GM19099 (cell line): ENCODE data around the gene LTBP1.

Source experiments
- POLR2A ChIP-seq: IDR thresholded peaks from 3 replicates; pipeline ENCODE4 v1.6.1; 2011; ENCODE audit warnings: low read depth; ENCODE audit not compliant: insufficient read length; ENCODE audit errors: extremely low read depth

The LTBP1 gene

DNA sequence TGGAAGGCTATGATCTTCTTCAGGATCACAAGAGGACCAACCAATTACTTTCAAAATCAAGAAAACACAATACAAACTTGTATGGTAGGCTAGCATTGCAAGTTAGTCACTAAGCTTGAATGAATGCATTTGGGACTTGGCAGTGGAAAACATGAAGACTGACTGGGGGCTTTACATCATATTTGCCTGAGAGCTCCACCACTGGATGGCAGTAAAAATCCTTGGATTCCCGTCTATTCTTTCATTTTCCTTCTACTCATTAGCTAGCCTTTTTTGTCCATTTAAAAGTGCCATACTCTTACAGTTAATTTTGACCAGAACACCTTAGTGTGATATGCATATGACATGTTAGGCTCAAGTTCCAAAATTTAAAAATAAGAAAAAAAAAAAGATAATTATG lies 466.2 kb downstream of the LTBP1 start:
- TF ChIP-seq POLR2A, result no peak

DNA sequence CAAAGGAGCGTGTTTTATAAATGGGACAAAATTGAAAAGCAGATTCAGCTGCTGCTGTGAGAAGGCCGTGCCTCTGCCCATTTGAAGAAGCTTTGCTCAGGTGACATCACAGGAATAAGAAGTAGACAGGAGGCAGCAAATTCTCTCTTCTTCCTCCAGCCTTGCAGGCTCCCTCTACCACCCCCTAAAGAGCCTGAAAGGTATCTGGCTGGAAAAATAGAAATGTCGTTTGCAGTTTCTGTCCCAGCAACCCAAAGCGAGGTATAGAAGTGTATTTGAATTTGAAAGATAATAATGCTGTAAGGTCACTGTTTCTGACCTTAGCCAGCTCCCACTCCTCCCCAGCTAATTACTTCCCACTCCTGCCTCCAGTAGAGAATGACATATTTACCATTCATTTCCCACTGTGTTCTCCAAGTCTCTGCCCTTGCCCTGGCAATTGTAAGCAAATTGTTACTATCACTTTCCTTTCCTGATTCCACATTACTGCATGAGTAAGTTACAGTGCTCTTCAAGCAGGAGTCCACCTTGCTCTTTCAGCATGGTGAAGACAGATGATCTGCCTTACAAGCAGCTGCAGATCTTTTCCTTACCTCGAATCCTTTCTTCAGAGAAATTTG lies 472.9 kb downstream of the LTBP1 start:
- no peak for TF ChIP-seq POLR2A

DNA sequence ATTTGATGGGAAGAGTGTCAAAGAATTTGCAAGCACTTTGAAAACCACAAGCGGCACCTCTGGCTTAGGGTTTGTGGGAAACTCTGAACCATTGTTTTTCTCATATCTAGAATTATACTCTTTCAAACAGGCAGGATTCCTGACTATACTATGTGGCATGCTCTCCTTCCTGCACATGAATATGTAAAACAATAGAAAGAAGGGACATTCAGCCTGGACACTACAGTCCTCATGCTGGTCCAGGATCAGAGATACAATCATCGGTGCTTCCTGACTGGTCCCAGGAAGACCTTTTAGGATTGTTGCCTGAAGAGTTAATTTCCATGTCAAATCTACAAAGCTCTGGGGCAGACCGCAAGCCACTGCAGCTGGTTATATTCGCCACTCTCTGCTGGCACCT lies 474.0 kb downstream of the LTBP1 start:
- TF ChIP-seq POLR2A, result no peak

- no peak for TF ChIP-seq POLR2A
These were observed 475.1 kb downstream of the LTBP1 start for GRCh38 chr2:33421820-33422219.

- no peak for TF ChIP-seq POLR2A
These were observed 478.4 kb downstream of the LTBP1 start for GRCh38 chr2:33425161-33425560.

- TF ChIP-seq POLR2A, result no peak
These were observed 478.9 kb downstream of the LTBP1 start for GRCh38 chr2:33425586-33426031.

GRCh38 chr2:33426666-33427231 lies 480.0 kb downstream of the LTBP1 start:
- no peak for TF ChIP-seq POLR2A

DNA sequence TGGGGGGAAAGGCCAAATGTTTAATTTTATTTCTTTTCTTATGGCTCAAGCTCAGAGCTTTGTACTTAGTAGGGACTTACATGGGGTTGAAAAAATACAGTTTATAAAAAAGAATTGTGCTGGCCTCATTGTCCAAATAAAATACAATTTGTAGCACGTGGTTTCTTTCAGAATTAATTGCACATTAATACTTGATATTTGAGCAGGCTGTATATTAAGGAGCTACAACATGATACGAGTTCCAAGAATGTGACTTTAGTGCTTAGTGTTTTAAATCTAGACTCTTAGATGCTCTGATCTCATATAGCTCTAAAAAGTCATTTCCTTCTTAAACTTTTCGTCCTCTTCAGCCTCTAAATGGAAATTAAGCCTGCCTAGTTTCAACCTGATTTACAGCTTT lies 483.3 kb downstream of the LTBP1 start:
- TF ChIP-seq POLR2A, result no peak

GRCh38 chr2:33430856-33431255 lies 484.1 kb downstream of the LTBP1 start:
- no peak for TF ChIP-seq POLR2A

- no peak for TF ChIP-seq POLR2A
These were observed 486.1 kb downstream of the LTBP1 start for GRCh38 chr2:33432871-33433270.

DNA sequence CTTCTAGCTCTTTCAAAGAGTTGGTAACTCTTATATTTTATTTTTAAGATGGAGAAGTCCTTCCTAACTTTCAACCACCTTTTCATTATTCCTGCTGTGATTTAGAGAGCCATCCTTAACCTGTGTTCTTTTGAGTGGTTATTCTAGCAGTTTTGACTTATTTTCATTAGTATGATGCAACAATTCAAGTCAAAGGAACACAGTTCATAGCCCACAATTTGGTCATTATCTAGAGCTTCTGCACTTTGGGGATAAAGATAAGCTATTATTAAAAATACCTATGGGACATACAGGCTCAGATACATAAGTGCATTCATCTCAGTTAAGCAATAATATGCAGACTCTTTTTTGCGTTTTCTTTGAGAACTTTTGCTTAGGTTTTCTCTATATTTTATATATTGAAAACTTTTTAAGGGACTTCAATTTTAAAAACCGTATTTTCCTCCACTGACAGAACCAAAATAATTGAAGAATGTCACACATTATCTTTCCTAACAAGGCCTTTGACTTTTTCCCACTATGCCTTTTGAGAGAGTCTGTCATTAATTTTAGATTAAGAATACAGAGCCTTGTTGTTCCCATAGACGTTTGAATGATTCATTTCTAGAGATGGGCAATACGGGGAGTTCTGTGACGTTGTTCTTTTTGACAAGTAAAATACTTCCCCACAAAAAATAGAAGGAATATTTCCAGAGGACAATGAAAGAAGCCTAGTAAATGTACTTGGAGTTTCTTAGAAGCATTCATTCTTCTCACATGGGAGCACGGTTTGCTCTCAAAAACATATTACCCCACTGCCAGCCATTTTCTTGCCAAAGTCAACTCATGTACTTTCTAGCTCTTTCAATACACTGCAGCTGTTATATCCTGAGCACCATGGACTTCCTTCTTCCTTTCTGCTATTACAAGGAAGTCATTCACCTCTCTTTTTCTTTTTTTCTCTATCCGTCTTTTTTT lies 486.8 kb downstream of the LTBP1 start:
- TF ChIP-seq POLR2A, result no peak

DNA sequence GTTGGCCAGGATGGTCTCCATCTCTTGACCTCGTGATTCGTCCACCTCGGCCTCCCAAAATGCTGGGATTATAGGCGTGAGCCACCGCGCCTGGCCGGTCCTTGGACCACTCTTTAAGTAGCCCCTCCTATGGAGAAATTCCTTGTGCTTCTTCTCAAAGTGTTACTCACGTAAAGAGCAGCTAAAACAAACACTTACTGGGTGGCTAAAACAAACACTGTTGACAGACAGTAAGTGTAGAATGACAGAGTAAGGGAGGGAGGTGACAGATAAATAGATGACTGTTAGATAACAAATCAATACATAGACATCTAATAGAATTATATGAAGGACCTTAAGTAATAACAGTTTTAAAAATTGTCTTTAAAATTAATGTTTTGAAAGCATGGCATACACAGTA lies 488.8 kb downstream of the LTBP1 start:
- TF ChIP-seq POLR2A, result no peak

- TF ChIP-seq POLR2A, result no peak
These were observed 489.3 kb downstream of the LTBP1 start for GRCh38 chr2:33436083-33436482.

DNA sequence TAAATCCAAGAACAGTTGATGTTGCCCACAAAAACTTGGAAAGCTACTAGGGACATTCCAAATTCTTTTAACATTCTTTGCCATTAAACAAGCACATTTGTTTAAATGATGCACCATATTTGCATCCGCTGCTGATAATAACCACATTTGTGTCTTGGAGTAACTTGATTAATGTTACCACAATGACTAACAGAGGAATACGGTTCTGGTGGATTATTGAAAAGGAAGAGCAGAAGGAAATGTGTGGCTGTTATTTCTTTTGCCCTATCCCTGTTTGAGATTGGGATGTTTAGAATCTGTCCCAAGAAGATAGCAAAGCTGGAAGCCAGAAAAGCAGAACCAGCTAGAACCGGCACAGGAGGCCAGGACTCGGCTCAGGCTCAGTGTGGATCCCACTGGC lies 490.5 kb downstream of the LTBP1 start:
- no peak for TF ChIP-seq POLR2A

DNA sequence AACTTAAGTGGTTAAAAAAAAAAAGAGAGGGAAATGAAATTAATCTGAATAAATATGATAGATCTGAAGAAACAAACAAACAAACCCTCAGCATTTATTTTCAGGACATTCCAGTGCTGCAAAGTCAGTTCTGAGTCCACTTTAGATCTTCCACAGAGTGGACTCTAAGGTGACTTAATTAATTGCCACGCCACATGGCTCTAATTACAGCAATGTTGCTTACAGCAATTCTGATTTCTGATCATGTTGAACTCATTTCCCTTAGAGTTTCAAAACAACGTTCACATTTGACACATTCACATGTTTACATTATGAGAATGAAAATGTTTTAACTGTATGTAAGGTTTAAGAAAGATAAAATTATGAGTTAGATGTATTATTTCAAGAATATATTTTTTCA lies 491.1 kb downstream of the LTBP1 start:
- no peak for TF ChIP-seq POLR2A
